Measurements from ENCODE around the gene CHSY1.

- no peak for TF ChIP-seq BHLHE40 (IDR thresholded peaks at IDR 0.05; ENCODE audit: borderline replicate concordance)
- TF ChIP-seq CTBP1 (IDR thresholded peaks at IDR 0.05; ENCODE audit: borderline replicate concordance) = no peak
- TF ChIP-seq FOXM1 (IDR thresholded peaks at IDR 0.05; ENCODE audit: borderline replicate concordance) = no peak
- no peak for TF ChIP-seq SP1 (IDR thresholded peaks at IDR 0.05)
- TF ChIP-seq FOXA1 (IDR thresholded peaks at IDR 0.05) = no peak
- no peak for TF ChIP-seq ZNF384 (IDR thresholded peaks at IDR 0.05)
- TF ChIP-seq FOXK2 (IDR thresholded peaks at IDR 0.05) = no peak
- TF ChIP-seq TARDBP (IDR thresholded peaks at IDR 0.05) = no peak
These were observed 8.4 kb downstream of the CHSY1 start for GRCh38 chr15:101243420-101243819.

Data from HEK293T (cell line).